ENCODE measurements around the gene GSC2.
A peak's percentile ranks its signal among the peaks of the same experiment; 100 is the strongest.

Gene GSC2

GRCh38 chr22:19178657-19179496 is 28.8 kb upstream of the GSC2 start, which contains the start of gene SLC25A1:
Gene SLC25A1, minus strand, starts transcription at chr22:19178736. Its CDS starts 63 bp downstream, at chr22:19178673.
- Histone ChIP-seq H3K4me1 (peaks cover 16% of the 10 kb centered on the region), H3K27me3 (no peaks in the 10 kb centered on the region), H3K36me3 (no peaks in the 10 kb centered on the region)

DNA sequence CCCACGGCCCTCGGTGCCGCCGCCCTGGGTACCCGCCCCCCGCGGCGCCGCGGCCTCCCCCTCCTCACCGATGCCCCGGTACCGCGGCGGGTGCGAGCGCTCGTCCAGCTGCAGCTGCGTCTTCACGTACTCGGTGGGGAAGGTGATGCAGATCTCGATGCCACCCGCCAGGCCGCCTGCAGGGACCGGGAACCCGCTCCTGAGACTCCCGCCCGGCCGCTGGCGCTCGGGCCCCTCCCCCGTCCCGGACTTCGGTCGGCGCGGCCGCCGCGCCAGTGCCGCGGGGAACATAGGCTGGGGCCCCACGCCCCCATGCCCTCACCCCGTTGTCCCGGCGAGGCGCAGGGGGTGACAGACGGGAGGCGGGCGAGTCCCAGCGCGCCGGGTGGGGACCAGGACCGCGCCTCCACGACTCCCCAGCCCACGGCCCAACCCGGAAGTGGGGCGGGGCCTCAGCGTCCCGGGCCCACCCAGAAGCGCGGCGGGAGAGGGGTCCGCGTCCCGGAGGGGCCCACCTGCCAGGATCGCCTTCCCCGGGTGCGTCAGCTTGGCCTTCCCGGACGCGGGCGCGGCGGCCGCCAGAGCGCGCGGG is 28.1 kb upstream of the GSC2 start:
- no peak for TF ChIP-seq CTCF (IDR thresholded peaks at IDR 0.05; ENCODE audit: low read depth, low read length)
- H3K27me3 ChIP-seq: no peaks in the 10 kb centered on the region
- no peaks in the 10 kb centered on the region; the same call in 1 of the 2 replicates for H3K36me3 ChIP-seq
- peak overlapping the region; percentile 62 for H3K4me3 ChIP-seq (ENCODE audit: low read depth, low read length)
- H3K9me3 ChIP-seq: no peaks in the 10 kb centered on the region
- H3K4me1 ChIP-seq: peaks cover 16% of the 10 kb centered on the region
- peak; percentile 60 for DNase-seq

More at GRCh38 chr22:19178657-19179496, 28.8 kb upstream of the GSC2 start, which contains the start of gene SLC25A1:
- Histone ChIP-seq H3K9me3 (no peaks in the 10 kb centered on the region), H3K4me3 (ENCODE audit: low read depth, low read length) (peak within 1 kb of the TSS; percentile 72)
- peak; percentile 96 for DNase-seq
- no peak for TF ChIP-seq CTCF (IDR thresholded peaks at IDR 0.05; ENCODE audit: low read depth, low read length)

DNA sequence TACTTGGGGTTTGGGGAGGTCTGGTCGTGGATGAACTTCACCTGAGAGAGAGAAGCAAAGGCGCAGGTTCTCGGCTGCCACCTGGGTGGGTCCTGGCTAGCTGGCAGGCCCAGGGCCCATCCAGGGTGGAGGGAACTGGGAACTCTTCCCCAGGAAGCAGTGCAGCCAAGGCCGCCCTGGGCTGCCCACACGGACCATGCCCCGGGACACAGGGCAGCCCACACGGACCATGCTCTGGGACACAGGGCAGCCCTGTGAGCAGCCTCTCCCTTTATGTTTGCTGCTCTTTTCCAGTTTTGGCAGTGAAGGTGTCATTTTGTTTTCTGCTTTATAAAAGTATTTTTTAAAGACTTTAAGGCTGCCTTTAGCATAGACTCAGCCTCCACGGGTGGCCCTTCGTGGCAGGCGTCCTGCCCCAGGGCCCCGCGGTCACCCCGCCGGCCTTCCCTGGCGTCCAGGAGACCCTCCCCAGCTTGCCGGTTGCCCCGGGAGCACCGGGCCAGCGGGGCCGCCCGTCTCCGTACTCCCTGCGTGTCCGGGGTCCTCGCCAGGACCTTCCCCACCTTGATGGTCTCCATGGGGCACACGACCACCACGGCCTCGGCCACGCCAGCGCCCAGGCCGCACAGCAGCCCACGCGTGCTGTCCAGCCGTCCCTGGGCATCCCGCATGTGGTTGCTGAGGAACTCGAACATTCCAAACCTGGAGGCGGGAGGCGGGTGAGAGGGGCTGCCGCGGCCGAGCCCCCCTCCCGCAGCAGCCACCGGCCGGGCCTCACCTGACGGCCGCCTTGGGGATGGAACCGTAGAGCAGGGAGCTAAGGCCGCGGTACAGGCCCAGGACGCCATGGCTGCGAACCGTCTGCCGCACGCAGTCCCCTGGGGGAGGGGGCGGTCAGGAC is 27.3 kb upstream of the GSC2 start:
- H3K36me3 ChIP-seq: no peaks in the 10 kb centered on the region; the same call in 1 of the 2 replicates
- DNase-seq: no peak
- H3K27me3 ChIP-seq: no peaks in the 10 kb centered on the region
- no peak for TF ChIP-seq CTCF (IDR thresholded peaks at IDR 0.05; ENCODE audit: low read depth, low read length)
- H3K9me3 ChIP-seq: no peaks in the 10 kb centered on the region
- H3K4me1 ChIP-seq: peaks cover 16% of the 10 kb centered on the region
- peak overlapping the region; percentile 62 for H3K4me3 ChIP-seq (ENCODE audit: low read depth, low read length)

GRCh38 chr22:19176732-19177131 is 26.6 kb upstream of the GSC2 start:
- TF ChIP-seq CTCF (IDR thresholded peaks at IDR 0.05; ENCODE audit: low read depth, low read length): no peak
- H3K4me1 ChIP-seq: peaks cover 16% of the 10 kb centered on the region
- H3K36me3 ChIP-seq: no peaks in the 10 kb centered on the region; the same call in 1 of the 2 replicates
- no peaks in the 10 kb centered on the region for H3K9me3 ChIP-seq
- no peaks in the 10 kb centered on the region for H3K27me3 ChIP-seq
- H3K4me3 ChIP-seq (ENCODE audit: low read depth, low read length): peak overlapping the region; percentile 11; the same call in 1 of the 2 replicates
- no peak for DNase-seq

GRCh38 chr22:19176175-19176643 is 26.1 kb upstream of the GSC2 start:
- no peaks in the 10 kb centered on the region; the same call in 1 of the 2 replicates for H3K36me3 ChIP-seq
- no peak overlapping the region for H3K4me3 ChIP-seq (ENCODE audit: low read depth, low read length)
- H3K9me3 ChIP-seq: no peaks in the 10 kb centered on the region
- DNase-seq: peak; percentile 49
- no peak for TF ChIP-seq CTCF (IDR thresholded peaks at IDR 0.05; ENCODE audit: low read depth, low read length)
- H3K4me1 ChIP-seq: peaks cover 16% of the 10 kb centered on the region
- H3K27me3 ChIP-seq: no peaks in the 10 kb centered on the region
